Stimulated activated CD4-positive, alpha-beta T cell treated with anti-CD3 and anti-CD28 coated beads, TNF-alpha, amount 100 ng/mL, for 1 hour (primary cell): ENCODE measurements around the gene MDM4.

Experiments used
- DNase-seq, 3 donors: peaks; one replicate each; pipeline ENCODE4 v3.0.0-alpha.2; 2020; ENCODE audit warnings: low read depth in 3 of 3, low spot score in 1 of 3

Gene MDM4

DNA sequence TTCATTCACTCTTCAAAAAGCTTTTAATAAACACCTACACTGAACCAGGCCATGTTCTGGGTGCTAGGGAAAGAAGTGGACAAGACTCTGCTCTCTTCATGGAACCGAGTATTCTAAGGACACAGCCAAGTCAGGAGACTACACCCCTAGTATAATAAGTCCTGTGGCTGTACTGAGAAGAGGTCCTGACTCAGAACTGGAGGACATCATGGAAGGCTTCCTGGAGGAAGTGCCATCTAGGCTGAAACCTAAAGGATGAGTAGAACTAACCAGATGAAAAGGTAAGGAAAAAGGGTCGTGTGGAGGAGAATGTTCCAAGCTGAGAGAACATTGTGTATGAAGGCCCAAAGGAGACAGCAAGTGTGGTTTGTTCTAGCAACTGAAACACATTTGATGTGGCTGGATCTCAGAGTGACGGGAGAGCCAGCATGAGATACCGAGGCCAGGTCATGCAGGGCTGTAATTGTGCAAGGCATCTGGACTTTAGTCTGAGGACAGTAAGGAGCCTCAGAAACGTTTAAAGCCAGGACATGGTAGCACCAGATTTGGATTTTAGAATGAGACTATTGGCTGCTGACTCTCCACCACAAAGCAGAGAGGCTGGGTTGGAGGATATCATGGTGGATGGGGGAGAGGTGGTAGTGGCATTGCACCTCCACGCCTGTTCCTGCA, 86.8 kb downstream of the MDM4 start:
- DNase-seq, result no peak

DNA sequence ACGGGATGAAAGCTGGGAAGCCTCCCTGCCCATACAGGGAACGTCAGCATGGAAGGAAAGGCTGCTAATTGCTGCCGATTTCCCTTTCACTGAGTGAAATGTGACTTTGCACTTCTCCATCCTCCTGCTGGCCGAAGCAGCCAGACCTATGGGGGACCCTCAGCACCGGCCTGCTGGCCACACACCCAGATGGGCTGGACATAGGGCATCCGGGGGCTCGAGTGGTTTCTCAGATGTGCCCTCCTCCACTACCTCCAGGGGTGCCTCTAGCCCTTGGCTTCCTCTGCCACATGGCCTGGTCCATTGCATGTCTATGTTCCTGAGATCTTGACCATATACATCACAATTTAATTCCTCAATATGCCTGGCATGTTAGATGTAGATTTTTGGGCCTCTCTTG, 89.6 kb downstream of the MDM4 start:
- no peak for DNase-seq
